ENCODE data around the gene OSBPL10. TPM values are rescaled to one million over a fixed set of nuclear protein-coding genes. Genes with fewer than 3 reads are reported as not detected.

The OSBPL10 gene
- total RNA-seq, 1 experiment from 2014 or later: 74.7 TPM

- no peak for TF ChIP-seq CTCF (IDR thresholded peaks at IDR 0.05; ENCODE audit: unreplicated experiment)
- no peaks in the 10 kb centered on the region for H3K27me3 Mint-ChIP-seq (ENCODE audit: unreplicated experiment)
- no peak overlapping the region for H3K4me3 Mint-ChIP-seq (ENCODE audit: low read depth, unreplicated experiment)
- peaks cover 35% of the 10 kb centered on the region for H3K36me3 Mint-ChIP-seq (ENCODE audit: insufficient read depth, unreplicated experiment)
- no peak overlapping the region for H3K27ac Mint-ChIP-seq (ENCODE audit: unreplicated experiment)
- BruUV-seq (replicated peaks): no TSS peak
- no peak for DNase-seq
- H3K4me1 Mint-ChIP-seq (ENCODE audit: low read depth, unreplicated experiment): no peaks in the 10 kb centered on the region
- intact Hi-C loops (cut with micrococcal nuclease; ENCODE audit: unreplicated experiment): loop anchor here (10.0 kb wide), 1 partner anchor 148 kb away; no protein-coding TSS in a partner anchor
- CTCF ChIA-PET: interaction anchor here (0.6 kb wide), 1 partner anchor 1257 kb away, joined by 3 read pairs; no protein-coding TSS in a partner anchor
- no peaks in the 10 kb centered on the region for H3K9me3 Mint-ChIP-seq (ENCODE audit: low read depth, unreplicated experiment)
Measured at GRCh38 chr3:31616711-31617110, 364.4 kb downstream of the OSBPL10 start.

DNA sequence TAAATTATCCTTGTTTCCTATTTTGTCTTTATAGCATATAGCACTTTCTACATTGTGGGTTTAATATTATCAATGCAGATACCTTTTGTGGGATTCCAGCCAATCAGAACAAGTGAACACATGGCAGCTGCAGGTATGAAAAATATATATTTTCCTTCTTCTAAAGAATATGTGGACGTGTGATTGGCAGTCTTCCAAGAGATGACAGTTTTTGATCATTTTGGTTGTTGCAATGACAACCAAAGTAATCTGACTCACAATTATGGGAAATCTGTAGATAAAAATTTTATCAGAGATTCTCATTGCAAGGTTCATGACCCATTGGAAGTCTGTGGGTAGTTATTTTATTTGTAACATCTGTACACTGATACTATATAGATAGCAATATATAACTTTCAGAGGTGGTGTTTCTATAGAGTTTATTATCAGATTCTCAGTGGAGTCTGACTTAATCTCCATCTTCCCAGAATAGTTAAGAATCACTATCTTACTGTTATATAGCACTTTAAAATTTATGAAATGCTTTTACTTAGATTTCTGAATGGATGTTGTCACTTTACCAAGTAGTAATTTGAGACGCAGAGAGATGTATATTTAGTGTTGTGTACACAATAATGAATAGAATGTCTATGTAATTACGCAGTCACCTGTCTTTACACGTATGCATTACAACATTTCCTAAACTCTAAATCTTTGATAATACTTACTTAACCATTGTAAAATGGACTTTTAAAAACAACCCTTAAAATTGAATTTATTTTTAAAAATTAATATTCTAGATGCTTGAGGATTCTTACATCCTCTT lies 365.8 kb downstream of the OSBPL10 start:
- intact Hi-C loops (cut with micrococcal nuclease; ENCODE audit: unreplicated experiment): loop anchor here (10.0 kb wide), 1 partner anchor 150 kb away; no protein-coding TSS in a partner anchor
- BruUV-seq (replicated peaks): no TSS peak
- H3K9me3 Mint-ChIP-seq (ENCODE audit: low read depth, unreplicated experiment): no peaks in the 10 kb centered on the region
- peaks cover 23% of the 10 kb centered on the region for H3K36me3 Mint-ChIP-seq (ENCODE audit: insufficient read depth, unreplicated experiment)
- DNase-seq: no peak
- CTCF ChIA-PET: no interaction called here
- H3K4me3 Mint-ChIP-seq (ENCODE audit: low read depth, unreplicated experiment): no peak overlapping the region
- no peak for TF ChIP-seq CTCF (IDR thresholded peaks at IDR 0.05; ENCODE audit: unreplicated experiment)
- no peaks in the 10 kb centered on the region for H3K27me3 Mint-ChIP-seq (ENCODE audit: unreplicated experiment)
- H3K27ac Mint-ChIP-seq (ENCODE audit: unreplicated experiment): no peak overlapping the region
- H3K4me1 Mint-ChIP-seq (ENCODE audit: low read depth, unreplicated experiment): no peaks in the 10 kb centered on the region

- Mint-ChIP-seq H3K27ac (ENCODE audit: unreplicated experiment) (no peak overlapping the region), H3K36me3 (ENCODE audit: insufficient read depth, unreplicated experiment) (peaks cover 17% of the 10 kb centered on the region), H3K4me3 (ENCODE audit: low read depth, unreplicated experiment) (no peak overlapping the region), H3K9me3 (ENCODE audit: low read depth, unreplicated experiment) (no peaks in the 10 kb centered on the region), H3K4me1 (ENCODE audit: low read depth, unreplicated experiment) (no peaks in the 10 kb centered on the region), H3K27me3 (ENCODE audit: unreplicated experiment) (no peaks in the 10 kb centered on the region)
- no peak for TF ChIP-seq CTCF (IDR thresholded peaks at IDR 0.05; ENCODE audit: unreplicated experiment)
- no TSS peak for BruUV-seq (replicated peaks)
- DNase-seq: no peak
- intact Hi-C loops (cut with micrococcal nuclease; ENCODE audit: unreplicated experiment): loop anchor here (10.0 kb wide), 1 partner anchor 150 kb away; no protein-coding TSS in a partner anchor
- CTCF ChIA-PET: no interaction called here
Measured at GRCh38 chr3:31614162-31614921, 366.7 kb downstream of the OSBPL10 start.

- no peak for TF ChIP-seq CTCF (IDR thresholded peaks at IDR 0.05; ENCODE audit: unreplicated experiment)
- H3K4me1 Mint-ChIP-seq (ENCODE audit: low read depth, unreplicated experiment): no peaks in the 10 kb centered on the region
- no peak overlapping the region for H3K4me3 Mint-ChIP-seq (ENCODE audit: low read depth, unreplicated experiment)
- CTCF ChIA-PET: no interaction called here
- H3K27ac Mint-ChIP-seq (ENCODE audit: unreplicated experiment): no peak overlapping the region
- intact Hi-C loops (cut with micrococcal nuclease; ENCODE audit: unreplicated experiment): loop anchor here (10.0 kb wide), 1 partner anchor 151 kb away; no protein-coding TSS in a partner anchor
- DNase-seq: no peak
- no peaks in the 10 kb centered on the region for H3K27me3 Mint-ChIP-seq (ENCODE audit: unreplicated experiment)
- BruUV-seq (replicated peaks): no TSS peak
- peaks cover 17% of the 10 kb centered on the region for H3K36me3 Mint-ChIP-seq (ENCODE audit: insufficient read depth, unreplicated experiment)
- H3K9me3 Mint-ChIP-seq (ENCODE audit: low read depth, unreplicated experiment): no peaks in the 10 kb centered on the region
Measured at GRCh38 chr3:31613654-31614053, 367.4 kb downstream of the OSBPL10 start.
